Hematopoietic multipotent progenitor cell treated with erythropoietin and hydrocortisone succinate and interleukin-3 and kit ligand, for 15 days (in vitro differentiated cells): ENCODE measurements around the gene XKR8.

ENCODE experiments used
- DNase-seq: peaks from one replicate; pipeline ENCODE4 v3.0.0-alpha.2; 2015; ENCODE audit warnings: low spot score

The XKR8 gene

GRCh38 chr1:27955076-27955475 is 4.7 kb upstream of the XKR8 start:
- DNase-seq, result no peak

- DNase-seq, result no peak
Observed at GRCh38 chr1:27956761-27957160, 3.0 kb upstream of the XKR8 start.

DNA sequence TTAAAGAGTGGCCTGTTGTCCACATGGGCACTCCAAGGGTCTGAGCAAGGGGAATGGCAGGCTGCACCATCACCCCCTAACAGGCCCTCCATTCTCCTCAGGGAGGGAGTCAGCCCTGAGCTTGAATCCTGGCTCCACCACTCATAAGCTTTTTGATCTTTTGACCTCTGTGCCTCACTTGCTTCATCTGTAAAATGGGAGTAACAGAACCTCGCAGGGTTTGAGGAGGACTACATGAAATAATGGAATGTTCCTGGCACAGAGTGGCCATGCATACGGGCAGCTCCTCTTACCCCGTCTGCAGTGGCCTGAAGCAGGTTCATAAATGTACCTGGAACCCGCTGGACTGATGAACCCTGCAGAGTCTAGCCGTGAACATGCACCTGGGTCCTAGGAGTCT is 2.1 kb upstream of the XKR8 start:
- no peak for DNase-seq

GRCh38 chr1:27958513-27958912 is 1.3 kb upstream of the XKR8 start:
- no peak for DNase-seq

- no peak for DNase-seq
Observed at GRCh38 chr1:27960762-27961645, 1.2 kb downstream of the XKR8 start.

DNA sequence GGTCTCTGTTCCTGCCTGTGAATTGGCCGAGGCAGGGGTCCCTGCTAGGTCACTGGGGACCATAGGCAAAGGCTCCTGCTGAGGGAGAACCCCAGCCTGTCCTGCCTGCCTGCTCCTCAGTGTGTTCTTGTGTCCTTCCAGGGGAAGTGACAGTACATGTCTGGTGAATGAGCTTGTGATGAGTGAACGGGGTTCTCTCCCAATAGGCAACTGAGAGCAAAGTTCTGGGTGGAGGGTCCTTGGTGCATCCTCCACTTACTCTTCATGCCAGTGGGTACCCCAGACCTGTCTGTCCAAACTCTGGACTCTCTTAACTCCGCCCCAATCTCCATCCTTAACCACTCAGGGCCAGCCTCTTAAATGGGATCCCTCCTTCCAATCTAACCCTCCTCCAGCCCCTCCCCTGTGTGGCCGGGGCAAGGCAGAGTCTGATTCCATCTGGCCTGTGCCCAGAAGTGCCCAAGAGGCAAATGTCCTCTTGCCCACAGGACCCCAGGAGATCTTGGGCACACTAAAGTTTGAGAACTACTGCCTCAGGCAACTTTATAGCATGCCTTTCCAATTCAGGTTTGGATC is 2.0 kb downstream of the XKR8 start:
- no peak for DNase-seq

- DNase-seq, result no peak
Observed at GRCh38 chr1:27963393-27963792, 3.6 kb downstream of the XKR8 start.

GRCh38 chr1:27966402-27967105 is 6.8 kb downstream of the XKR8 start:
- no peak for DNase-seq

GRCh38 chr1:27967106-27967883 is 7.5 kb downstream of the XKR8 start:
- DNase-seq, result no peak

DNA sequence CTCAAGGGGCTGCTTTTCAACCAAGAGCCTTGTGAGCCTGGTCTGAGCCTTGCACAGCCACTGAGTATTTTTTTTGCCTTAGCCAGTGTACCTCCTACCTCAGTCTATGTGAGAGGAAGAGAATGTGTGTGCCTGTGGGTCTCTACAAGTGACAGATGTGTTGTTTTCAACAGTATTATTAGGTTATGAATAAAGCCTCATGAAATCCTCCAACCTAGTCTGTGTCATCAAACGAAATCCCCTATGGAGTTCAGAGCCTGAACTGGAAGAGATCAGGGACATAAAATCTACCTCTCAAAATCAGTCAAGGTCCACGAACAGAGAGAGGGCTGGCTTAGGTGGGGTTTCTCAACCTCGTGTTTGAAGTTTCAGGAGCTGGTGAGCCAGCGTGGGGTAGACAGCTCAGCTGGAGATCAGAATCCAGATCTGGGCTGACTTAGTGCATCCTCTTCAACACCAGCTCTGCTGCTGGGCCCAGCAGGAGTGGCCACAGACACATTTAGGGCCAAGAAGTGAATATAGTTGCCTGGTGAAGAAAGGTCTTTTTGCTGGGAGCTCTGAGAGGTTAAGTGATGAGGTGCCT is 8.2 kb downstream of the XKR8 start:
- DNase-seq, result no peak

- DNase-seq, result no peak
Observed at GRCh38 chr1:27968692-27969091, 8.9 kb downstream of the XKR8 start.

GRCh38 chr1:27970401-27970800 is 10.6 kb downstream of the XKR8 start:
- DNase-seq, result no peak

- no peak for DNase-seq
Observed at GRCh38 chr1:27971674-27972073, 11.9 kb downstream of the XKR8 start.

GRCh38 chr1:27972141-27972540 is 12.4 kb downstream of the XKR8 start:
- no peak for DNase-seq

GRCh38 chr1:27973771-27974416 is 14.1 kb downstream of the XKR8 start:
- no peak for DNase-seq

DNA sequence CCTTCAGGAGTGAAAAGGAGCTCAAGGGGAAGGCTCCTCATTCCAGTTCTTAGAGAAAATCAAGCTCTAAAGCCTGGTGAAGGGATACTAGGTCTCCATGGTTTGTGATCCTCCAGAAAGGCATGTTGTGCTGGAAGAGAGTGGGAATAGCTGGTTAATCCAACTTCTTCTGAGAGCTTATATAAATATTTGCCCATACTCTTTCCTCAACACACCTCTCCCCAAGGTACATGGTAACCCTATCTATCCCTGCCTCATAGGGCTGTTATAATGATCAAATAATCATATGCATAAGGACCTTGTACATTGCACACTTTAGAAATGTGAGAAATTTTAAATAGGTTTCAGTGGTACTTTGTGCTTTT is 14.6 kb downstream of the XKR8 start:
- no peak for DNase-seq

DNA sequence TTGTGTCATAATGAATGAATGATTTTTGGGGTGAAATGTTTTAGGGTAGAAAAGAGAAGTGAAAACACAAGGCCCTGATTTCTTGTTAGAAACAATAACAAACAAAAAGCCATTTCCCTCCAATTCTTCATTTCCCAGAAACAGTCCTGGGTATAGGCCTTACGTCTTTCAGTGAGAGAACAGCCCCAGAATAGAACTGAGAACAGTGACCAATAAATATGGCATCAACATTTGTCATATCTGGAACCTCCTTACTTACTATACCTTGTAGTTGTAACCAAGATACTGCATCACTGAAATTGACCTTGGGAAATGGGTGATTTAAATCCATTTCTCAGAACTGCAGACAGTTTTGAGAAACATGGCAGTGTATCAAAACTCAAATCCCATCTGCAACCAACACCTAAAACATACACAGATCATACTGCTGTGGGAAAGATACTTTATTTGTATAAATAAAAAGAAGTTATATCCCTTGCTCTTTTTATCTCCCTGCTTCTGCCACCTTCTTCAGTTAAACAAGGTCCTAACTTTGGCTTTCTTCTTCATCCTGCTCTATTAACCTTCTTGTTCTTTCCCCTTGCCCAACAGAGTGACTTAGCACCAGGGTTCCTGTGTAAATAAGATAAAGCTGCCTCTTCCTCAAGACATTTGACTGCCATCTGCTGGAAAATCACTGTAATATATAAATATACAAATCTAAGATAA is 19.5 kb downstream of the XKR8 start:
- DNase-seq, result peak; percentile 92

GRCh38 chr1:27979859-27980201 is 20.1 kb downstream of the XKR8 start:
- DNase-seq, result no peak

DNA sequence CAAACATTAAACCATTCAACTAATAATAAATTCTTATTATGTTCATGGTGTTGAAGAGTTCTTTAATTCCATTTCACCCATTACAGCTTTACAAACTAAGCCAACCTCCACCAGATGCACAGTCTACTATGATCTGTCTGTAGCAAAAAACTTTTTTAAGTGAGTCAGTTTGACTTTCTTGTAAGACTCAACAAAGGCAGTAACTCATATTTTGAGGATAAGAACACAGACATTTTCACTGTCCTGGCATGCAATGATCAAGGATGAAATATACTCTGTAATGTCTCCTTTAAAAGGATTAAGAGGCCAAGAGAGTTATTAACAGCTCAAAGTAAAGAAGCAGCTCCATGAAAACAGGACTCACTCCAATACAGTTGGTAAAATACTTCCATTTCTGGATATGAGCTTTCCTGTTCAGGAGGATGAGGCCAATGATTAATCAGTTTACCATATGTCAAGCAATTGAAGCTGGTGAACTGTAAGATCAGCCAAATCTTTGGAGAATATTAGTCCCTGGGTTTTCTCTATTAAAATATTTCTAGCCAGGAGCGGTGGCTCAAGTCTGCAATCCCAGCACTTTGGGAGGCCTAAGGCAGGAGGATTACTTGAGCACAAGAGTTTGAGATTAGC is 20.6 kb downstream of the XKR8 start:
- DNase-seq, result no peak

DNA sequence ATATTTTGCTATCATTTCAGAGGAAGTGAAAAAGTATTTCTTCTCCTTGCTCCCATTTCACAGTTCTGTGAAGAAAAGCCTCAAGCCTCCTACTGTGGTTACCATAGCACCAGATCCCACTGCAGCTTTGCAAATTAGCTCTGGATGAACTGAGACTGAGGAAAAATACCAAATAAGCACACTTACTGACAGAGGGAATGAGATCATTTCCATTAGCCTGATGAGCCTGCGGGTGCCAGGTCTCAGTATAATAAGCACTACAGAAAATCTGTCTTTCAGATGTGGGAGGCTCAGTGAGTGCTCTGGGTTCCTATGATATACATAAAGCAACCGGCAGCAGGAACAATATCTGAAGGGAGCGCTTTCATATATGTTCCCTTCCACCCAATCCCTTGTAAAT is 21.4 kb downstream of the XKR8 start:
- DNase-seq, result no peak
